Breast epithelium (tissue), 3 donors: ENCODE data around the gene LINGO4.

ENCODE experiments used
- POLR2A ChIP-seq: fragments of 450-650 bp; IDR thresholded peaks from one replicate; pipeline ENCODE4 v1.6.1; 2016; ENCODE audit warnings: antibody characterized with exemption, mild to moderate bottlenecking, moderate library complexity
- POLR2AphosphoS5 ChIP-seq, 3 donors: sonication (generic); formaldehyde crosslinking; IDR thresholded peaks; one replicate each; pipeline ENCODE4 v1.6.1; 2017; ENCODE audit warnings: antibody characterized with exemption in 3 of 3
- TF ChIP-seq, protein P1 (sequence below), 3 donors: fragments of 450-650 bp; IDR thresholded peaks; one replicate each; pipeline ENCODE4 v1.5.1; 2016 to 2017; ENCODE audit warnings: antibody characterized with exemption in 3 of 3, mild to moderate bottlenecking in 3 of 3, moderate library complexity in 3 of 3

DNA sequence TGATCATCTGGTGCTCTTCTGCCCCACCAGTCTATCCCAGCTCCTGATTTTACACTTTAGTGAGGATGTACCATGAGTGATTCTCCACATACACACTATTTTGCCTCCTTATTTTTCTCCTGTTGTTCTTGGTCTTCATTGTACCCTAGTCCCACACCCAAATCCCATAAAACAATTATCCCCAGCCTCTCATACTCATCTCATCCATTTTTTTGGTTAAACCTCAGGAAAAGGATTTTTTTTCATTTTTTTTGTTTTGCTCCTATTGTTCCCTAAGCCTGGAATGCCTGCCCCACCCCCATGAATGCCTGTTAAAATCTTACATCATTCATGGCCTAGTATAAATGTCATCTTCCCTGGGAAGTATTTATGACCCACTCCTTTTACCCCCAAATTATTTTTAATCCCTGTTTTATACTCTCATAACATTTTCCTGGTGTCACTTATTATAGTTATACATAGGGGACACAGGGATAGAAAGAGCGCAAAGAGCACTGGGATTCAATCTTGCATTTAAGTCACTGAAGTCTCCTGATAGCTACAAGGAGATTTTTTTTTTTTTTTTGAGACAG is 4.9 kb upstream of the LINGO4 start:
- TF ChIP-seq, protein P1, sequence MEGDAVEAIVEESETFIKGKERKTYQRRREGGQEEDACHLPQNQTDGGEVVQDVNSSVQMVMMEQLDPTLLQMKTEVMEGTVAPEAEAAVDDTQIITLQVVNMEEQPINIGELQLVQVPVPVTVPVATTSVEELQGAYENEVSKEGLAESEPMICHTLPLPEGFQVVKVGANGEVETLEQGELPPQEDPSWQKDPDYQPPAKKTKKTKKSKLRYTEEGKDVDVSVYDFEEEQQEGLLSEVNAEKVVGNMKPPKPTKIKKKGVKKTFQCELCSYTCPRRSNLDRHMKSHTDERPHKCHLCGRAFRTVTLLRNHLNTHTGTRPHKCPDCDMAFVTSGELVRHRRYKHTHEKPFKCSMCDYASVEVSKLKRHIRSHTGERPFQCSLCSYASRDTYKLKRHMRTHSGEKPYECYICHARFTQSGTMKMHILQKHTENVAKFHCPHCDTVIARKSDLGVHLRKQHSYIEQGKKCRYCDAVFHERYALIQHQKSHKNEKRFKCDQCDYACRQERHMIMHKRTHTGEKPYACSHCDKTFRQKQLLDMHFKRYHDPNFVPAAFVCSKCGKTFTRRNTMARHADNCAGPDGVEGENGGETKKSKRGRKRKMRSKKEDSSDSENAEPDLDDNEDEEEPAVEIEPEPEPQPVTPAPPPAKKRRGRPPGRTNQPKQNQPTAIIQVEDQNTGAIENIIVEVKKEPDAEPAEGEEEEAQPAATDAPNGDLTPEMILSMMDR (IDR thresholded peaks at IDR 0.05), result no peak
- TF ChIP-seq POLR2A (no peak), POLR2AphosphoS5 (IDR thresholded peaks at IDR 0.05) (no peak)
